GM21717 (cell line): ENCODE results near the gene PEX11B.

Source experiments
- ATAC-seq: cut with Tn5 transposase; IDR thresholded peaks from one replicate; pipeline ENCODE4 v1.9.1; 2021; ENCODE audit warnings: mild to moderate bottlenecking, moderate library complexity; ENCODE audit not compliant: unreplicated experiment

Gene PEX11B, protein sequence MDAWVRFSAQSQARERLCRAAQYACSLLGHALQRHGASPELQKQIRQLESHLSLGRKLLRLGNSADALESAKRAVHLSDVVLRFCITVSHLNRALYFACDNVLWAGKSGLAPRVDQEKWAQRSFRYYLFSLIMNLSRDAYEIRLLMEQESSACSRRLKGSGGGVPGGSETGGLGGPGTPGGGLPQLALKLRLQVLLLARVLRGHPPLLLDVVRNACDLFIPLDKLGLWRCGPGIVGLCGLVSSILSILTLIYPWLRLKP

DNA sequence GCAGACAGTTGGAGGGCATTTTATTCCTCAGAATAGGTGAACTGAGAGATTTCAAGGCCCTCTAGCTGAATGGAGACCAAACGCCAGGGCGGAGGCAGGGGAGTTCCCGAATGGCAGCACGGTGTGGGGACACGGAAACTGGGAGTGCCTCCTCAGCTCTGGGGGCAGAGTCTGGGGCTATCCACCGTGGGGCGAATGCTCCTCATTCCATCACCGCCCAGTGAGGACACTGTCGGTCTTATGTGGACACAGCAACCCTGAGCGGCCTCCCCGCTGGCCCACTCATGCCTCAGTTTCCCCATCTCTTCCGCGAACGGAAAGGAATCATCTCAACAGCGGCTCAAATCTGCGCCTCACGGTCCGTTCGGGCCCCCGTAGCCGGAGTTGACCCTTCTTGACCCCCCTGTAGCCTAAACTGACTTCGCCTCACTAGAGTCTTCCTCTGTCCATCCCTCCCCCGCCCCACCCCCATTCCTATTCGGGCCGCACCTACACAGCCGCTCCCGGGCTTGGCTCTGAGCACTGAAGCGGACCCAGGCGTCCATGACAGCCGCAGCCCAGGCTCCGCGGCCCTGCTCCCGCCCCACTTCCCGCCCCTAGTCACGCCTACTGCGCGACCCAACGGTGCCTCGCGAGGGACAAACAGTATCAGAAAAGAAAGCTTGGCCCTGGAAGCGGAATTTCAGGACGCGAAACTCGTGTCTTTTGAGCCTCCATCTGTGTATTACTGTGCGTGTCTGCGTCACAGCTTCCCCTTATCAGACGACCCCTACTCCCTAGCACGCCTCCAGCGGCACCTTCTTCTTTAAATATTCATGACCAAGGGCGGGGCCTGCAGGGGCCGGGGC lies at the start of gene PEX11B:
TSS of gene PEX11B (minus strand) at position 574 of the 848 bp plus-strand sequence. CDS start at position 545, 29 bp downstream.
- peak; percentile 74 for ATAC-seq

DNA sequence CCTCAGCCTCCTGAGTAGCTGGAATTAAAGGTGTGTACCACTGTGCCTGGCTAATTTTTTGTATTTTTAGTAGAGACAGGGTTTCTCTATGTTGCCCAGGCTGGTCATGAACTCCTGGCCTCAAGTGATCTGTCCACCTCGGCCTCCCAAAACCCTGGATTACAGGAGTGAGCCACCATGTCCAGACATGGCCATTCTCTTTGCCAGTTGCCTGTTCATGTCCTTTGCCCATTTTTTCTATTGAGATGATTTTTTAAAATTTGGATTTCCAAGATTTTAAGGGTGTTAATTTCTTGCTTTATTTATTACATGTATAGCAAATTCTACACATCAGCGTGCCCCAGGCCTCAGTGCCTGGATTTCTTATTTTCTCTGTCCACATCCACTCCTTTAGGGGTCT lies 48.8 kb upstream of the PEX11B start:
- no peak for ATAC-seq

DNA sequence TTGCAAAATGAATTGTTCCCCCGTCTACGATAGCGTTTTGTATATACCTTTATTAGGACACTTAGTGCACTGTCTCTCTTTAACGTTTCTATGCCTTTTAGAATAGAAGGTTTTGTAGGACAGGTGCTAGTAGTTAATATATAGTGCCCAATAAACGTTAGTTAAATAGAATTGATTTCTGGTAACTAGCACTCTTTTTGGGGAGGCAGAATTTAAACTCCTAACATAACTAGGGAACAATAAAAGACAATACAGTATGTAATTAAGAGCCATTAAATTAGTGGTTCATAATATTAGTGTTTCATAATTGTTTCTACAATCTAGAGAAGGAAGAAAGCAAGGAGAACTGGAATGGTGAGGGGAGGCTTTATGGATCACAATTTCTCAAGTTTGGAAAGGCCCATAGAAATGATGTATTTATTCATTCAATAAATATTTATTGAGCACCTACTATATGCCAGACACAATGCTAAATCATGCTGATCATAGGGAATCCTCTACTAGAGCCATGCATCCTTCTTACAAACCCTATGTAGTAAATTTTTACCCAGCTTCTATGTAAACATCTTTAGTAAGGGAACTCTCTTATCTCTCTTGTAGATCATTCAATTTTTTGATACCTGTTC lies 46.7 kb upstream of the PEX11B start:
- ATAC-seq: no peak

DNA sequence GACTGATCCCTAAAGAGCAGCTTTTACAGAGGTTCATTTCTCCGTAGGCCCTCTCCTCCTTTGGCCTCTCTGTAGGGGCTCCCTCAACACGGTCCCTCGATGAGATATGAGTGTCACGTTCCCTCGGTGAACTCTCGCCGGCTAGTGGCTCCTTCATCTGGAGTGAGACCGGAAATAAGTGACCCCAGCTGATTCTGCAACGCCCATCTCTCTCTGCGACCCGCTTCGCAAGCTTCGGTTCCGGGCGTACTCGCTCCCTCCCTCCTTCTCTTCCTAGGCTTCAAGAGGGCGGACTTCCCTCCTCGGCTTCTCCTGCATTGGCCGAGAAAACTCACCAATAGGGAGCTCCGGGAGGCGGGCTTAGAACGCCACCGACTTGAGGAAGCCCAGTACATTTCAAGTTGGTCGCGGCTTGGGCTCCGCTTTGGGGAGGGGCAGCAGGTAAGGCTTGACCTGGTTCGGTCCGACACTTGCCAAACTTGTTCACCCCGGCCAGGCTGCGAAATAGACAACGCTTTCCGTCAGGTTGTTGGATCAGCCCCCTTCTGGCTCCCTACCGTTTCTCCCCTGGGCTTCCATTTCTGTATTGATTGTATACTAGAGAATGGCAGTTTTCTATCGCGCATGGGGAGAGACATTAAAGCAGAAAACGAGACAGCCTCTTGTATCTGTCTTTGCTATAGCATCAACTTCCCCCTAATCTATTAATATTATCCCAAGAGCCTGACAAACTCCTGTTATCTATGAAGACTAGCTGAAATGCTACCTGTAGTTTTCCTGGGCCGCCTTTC lies 46.0 kb upstream of the PEX11B start, which contains the start of the genes ANKRD34A and POLR3GL:
TSS of gene ANKRD34A (minus strand) at position 248 of the 791 bp plus-strand sequence. CDS start 2,816 bp downstream, outside the sequence.
TSS of gene POLR3GL (plus strand) at position 363 of the 791 bp plus-strand sequence. CDS start 10,176 bp downstream, outside the sequence.
- ATAC-seq: peak; percentile 88

DNA sequence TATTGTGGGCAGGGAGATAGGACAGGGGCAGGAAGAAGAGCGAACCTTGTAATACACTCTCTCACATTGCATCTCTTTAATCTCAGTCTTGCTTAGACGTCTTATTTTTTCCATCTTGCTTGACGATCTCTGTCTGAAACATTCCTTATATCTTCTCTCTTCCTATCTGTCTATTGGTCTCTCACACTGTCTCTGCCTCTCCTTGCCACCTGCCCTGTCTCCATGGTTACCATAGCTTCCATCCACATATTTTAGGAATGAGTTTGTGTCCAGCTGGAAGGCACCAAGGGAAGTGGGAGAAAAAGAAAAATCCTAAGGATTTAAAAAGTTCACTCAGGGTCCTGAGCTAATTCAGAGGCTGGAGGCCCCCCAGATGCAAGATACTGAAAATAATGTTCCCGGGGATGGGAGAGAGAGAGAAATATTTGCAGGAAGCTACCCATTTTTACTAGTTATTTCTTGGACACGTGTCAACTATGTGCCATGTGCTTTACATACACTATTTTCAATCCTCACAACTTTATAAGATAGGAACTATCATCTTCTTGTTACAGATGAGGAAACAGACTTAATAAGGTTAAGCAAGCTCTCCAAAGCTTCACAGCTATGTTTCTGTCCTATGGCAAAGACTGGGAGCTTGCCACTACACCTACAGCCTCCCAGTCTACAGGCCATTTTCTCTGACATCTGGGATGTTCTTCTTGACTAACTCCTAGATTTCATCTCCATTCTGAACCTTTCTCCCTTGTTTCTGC lies 44.9 kb upstream of the PEX11B start:
- no peak for ATAC-seq

DNA sequence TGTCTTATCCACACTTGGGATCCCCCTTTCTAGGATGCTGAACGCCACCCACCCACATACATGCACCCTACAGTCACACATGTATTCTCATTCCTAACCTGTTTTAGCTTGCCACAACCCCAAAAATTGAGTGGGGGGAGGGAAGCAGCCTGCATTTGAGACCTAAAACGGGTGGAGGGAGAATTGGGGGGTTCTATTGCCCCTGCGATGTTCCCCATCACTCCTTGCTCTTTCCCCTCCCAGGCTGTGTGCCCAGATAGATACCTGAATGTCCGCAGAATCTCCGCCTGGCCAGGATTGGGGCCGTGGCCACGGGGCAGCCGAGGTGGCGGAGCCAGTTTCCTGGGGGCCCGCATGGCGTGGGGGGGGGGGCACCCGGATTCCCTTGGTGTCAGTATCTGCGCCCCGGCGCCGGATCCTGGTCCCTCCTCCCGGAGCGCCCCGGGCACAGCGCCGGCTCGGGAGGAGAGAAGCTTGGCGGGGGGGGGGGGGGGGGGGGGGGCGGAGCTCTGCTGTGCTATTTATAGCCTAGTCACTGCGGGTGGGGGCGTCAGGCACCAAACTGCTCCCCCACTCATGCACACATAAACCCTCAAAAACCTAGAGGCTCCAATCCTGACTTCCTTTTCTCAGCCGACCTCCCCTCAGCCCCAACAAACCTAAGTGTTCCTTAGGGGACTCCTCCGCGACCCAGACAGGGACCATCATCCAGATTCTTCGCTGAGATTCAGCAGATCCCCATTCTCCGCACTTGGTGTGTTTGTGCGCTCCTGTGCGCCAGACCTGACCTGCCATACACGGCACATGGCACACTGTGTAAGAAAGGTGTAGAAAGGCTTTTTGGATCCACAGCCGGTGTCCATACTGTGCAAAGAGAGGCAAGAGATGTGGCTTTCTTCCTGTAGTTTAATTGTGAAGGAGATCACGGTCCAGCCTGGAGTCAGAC lies 43.9 kb upstream of the PEX11B start:
- ATAC-seq: no peak

DNA sequence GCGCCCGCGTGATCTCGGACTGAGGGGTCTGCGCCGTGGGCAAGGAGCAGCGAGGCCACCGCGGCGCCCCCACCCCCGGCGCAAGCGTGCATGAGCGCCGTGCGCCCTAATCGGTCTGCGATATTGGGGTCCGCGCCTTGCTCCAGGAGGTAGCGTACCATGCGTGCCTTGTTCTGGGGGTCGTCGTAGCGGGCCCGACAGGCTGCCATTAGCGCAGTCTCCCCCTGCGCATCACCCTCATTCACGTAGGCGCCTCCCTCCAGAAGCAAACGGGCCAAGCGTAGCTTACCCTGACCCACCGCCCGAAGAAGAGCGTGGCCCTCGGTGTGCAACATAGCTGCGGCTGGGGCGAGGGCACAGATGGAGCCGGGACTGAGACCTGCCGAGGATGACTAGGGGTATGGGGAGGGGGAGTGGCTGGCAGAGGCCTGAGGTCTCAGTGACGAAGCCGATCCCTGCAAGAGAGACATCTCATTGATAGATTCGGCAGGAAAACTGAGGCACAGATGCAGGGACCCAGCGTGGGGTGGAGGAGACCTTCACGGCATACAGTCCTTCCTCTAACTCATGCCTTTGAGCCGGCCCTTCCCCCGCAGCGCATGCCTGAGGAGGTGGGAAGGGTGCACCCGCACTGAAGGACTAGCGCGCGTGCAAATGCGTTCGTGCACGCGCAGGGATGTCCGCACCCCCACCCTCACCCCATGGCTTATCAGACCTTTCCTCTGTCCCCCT lies 43.1 kb upstream of the PEX11B start:
- ATAC-seq: no peak

DNA sequence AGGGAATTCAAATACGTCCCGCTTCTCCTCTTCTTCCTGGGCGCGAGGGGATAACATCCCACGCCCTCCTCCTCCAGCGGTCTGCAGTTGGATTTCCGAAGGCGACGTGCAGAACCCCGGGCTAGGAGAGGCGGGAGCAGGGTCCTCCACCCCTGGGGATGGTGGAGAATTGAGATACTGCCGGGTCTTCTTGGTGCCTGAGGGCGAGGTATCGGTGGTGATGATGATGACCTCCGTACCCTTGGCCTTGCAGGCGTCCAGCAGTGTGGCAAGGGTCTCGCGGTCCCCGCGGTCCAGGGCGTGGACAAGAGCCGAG lies 42.5 kb upstream of the PEX11B start:
- ATAC-seq: no peak

DNA sequence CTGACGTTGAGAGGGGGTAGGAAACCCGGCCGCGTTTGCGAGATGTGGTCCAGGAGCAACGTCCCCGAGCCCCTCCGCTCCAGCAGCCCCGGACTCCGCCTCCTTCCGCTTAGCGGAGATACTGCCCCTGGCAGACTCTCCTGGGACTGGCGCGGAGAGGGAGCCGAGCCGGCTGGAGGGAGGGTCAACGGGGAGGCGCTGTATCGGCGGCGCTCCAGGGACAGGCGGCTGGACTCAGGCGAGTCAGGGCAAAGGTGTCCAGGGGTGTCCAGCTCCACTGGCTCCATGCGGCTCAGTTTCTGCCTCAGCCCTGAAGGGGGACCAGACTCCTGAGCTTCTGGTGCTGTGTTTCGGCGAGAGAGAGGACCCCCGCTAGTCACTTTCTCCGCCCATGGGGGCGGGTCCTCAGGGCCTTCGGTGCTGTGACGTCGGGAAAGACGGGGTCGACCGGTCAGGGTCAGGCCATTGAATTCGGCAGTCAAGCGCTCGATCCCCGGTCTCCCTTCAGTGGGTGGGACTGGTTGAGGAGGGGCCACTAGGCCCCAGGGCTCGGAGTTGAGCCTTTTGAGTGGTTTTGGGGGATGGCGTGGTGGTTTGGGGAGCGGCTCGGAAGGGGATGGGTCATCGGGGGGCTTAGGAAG lies 42.1 kb upstream of the PEX11B start:
- no peak for ATAC-seq

DNA sequence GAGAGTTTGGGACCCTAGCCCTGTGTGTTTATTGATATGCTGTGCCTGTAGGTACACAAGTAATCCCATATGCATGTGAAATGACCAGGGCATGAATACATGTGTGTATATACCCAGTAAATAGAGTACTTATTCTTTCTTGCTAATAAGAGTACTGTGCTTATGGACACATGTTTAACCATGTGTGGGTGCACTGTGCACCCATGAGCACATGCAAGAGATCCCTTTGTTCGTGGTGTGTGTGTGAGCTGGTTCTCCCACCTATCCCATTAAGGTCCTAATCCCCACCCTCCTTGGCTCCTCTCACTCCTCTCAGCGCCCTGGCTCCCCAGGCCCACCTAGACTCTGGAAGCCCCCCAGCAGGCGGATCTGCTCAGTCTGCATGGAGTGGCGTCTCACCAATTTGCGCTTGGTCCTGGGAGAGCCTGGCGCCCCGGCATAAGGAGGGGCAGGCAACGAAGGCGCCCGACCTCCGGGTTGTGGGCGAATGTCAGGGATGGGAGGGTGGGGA lies 41.5 kb upstream of the PEX11B start:
- ATAC-seq: no peak

DNA sequence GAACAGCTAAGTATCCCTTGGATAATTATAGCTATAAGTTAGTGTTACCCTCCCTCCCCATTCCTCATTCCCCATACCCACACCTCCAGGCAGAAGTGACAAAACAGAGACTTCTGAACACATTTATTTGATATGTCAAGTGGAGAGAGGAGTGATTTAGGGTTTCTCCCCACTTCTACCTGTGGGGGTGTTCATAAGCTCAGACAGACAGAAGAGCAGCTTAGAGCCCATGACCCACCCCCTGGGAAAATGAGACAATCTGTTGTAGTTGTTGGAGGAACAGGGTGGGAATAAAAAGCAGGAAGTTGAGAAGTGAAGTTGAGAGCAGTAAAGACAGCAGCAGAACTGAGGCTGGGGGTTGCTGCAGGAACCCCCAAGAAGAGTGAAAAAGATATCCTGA lies 40.8 kb upstream of the PEX11B start:
- ATAC-seq: no peak

DNA sequence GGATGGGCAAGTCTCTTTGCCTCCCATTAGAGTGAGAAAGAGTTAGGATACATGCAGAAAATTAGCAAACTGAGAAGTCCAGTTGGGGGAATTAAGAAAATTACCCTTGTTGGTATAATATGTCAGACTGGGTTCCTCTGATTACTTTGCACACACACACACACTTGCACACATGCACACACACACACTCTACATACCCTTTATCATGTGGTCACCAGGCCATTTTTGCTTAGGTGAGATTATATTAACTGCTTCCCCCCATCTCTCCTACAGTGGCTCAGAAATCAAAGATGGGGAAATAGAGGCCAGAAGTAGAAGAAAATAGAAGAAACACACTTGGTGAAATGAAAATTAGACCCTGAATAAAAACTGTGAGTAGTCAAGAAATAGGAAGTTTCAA lies 40.2 kb upstream of the PEX11B start:
- ATAC-seq: no peak

DNA sequence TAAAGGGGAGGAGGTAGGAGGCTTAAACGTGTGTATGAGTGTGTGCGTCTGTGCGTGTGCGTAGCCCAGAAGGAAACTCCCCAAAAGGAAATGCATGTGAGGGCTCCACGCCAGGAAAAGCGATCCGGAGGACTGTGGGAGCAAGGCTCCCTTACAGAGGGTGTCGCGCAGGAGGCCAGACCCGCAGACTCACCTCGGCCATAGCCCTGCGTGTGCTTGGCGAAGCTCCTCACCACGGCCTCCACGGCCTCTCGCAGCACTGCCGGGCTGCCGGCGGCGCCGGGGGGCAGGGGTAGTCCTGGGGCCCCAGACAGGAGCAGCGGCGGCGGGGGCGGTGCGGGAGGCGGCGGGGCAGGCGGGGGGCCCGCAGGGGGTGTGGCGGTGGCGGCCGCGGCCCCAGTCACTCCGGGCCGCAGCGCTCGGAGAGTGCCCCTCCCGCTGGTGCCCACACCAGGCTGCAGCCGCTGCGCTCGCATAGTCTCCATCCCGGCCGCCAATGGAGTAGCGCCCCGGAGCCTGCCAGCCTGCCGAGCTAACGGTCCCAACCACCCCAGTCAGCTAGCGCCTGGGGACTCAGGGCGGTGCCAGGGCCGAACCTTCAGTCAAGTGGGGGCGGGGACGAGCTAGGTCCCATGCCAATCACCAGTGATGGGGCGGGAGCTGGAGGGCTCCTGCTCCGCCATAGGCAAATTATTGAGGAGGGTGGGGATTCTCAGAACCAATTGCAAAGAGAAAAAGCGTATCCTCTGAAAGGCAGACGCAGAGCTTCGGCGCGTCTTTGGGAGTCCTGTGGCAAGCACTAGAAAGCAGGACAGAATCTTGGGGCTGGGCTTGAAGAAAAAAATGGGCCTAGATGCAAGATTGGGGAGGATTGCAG lies 39.2 kb upstream of the PEX11B start, which contains the start of gene LIX1L:
TSS of gene LIX1L (minus strand) at position 575 of the 877 bp plus-strand sequence. CDS start at position 485, 90 bp downstream.
- peak; percentile 80 for ATAC-seq

DNA sequence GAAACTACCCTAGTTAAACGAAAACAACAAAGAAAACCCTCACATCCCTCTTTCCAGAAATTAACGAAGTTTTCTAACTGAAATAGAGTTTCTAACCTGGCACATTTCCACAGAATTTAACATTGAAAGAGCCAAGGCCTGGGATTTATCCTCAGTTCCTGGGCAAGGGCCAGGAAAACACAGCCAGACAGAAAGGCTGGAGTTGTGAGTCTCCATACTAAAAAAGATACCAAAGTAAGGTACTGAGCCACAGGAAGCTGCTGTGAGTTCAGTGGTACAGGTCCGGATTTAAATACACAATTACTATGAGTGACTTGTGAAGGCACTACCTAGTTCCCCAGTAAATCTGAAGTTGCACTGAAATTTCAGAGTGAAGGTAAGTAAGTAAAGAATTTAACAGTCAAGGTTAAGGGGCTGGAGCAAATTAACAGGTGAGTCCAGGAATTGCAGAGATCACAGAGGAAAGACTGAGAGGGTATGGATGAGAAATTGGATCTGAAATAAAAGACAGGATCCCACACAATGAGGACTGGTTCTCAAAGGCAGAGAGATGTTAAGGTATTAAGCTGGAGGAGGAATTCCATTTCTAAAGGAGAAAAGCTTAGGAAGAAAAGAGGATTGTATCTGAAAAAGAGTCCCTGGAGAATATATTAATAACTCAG lies 38.4 kb upstream of the PEX11B start:
- no peak for ATAC-seq

DNA sequence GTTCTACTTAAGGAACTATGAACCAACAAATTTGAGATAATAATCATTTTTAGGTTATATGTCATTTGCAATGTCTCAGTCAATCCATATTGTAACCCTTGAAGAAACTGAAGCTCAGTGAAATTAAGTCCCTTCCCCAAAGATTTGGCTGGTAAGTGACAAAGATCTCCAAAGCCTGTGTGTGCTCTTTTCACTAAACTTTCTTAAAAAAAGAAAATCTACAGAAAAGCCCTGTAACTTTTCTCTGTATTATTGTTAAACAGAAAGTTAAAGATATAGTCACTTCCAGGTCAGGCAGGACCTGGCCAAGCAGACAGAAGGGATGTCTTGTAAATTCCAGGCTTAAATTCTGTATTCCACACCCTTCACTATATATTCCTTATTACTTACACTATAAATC lies 37.8 kb upstream of the PEX11B start:
- ATAC-seq: no peak

DNA sequence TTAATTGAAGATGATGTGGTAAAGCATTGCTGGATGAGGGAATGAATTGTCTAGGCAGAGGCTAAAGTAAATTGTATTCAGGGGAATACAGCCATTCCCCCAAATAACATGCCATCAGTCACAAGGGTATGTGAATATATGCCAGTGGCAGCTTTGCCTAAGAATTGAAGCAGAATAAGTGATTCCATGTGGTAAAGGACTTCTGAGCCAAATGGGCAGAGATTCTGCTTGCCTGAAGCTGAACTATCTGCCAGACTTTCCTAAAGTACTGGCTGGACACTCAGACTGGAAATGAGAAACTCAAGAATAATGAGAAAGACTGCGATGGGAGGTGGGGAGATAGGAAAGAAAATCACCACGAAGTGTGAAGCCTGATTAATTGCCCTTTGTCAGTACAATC lies 36.9 kb upstream of the PEX11B start:
- ATAC-seq: no peak
